MCF 10A (cell line): ENCODE measurements around the gene PRDX1. TPM values are rescaled to one million over a fixed set of nuclear protein-coding genes. Genes with fewer than 3 reads are reported as not detected.
A peak's percentile ranks its signal among the peaks of the same experiment; 100 is the strongest.

ENCODE experiments used
- BruUV-seq: library from RNA; stranded (reverse); fragments of 400-500 nt; replicated peaks from 2 replicates; lab custom pipeline; 2021; lab: Mats Ljungman, UMichigan
- CTCF ChIA-PET: fragments of 300-600 bp; sonication (Branson Sonifier 250); formaldehyde crosslinking; extraction: SDS; loops from one replicate; lab custom pipeline; 2021; ENCODE audit warnings: antibody characterized with exemption, inconsistent platforms; lab: Yijun Ruan, JAX
- POLR2A ChIA-PET: fragments of 300-600, 350-650 bp; sonication (Branson Sonifier 250); formaldehyde crosslinking; extraction: SDS; loops from one replicate; lab custom pipeline; 2020; ENCODE audit warnings: antibody characterized with exemption, inconsistent platforms; lab: Yijun Ruan, JAX
- DNase-seq: peaks from one replicate; pipeline ENCODE4 v3.0.0-alpha.2; 2018; ENCODE audit not compliant: unreplicated experiment
- H3K27ac Mint-ChIP-seq: one replicate; pipeline ENCODE4 v1.8.0; 2022; ENCODE audit warnings: mild to moderate bottlenecking, low read depth, mixed read lengths; ENCODE audit not compliant: unreplicated experiment
- H3K27me3 Mint-ChIP-seq: one replicate; pipeline ENCODE4 v1.8.0; 2022; ENCODE audit warnings: mixed read lengths; ENCODE audit not compliant: insufficient read depth, unreplicated experiment
- H3K36me3 Mint-ChIP-seq: one replicate; pipeline ENCODE4 v1.8.0; 2022; ENCODE audit warnings: mild to moderate bottlenecking, moderate library complexity, mixed read lengths; ENCODE audit not compliant: insufficient read depth, unreplicated experiment
- H3K4me1 Mint-ChIP-seq: one replicate; pipeline ENCODE4 v1.8.0; 2022; ENCODE audit warnings: mixed read lengths; ENCODE audit not compliant: insufficient read depth, unreplicated experiment
- H3K4me3 Mint-ChIP-seq: one replicate; pipeline ENCODE4 v1.8.0; 2022; ENCODE audit warnings: mild to moderate bottlenecking, moderate library complexity, mixed read lengths; ENCODE audit not compliant: unreplicated experiment
- H3K9me3 Mint-ChIP-seq: one replicate; pipeline ENCODE4 v1.8.0; 2022; ENCODE audit warnings: mixed read lengths; ENCODE audit not compliant: unreplicated experiment
- CTCF ChIP-seq: fragments of 200-600 bp; IDR thresholded peaks from one replicate; pipeline ENCODE4 v1.8.0; 2022; ENCODE audit warnings: antibody characterized with exemption, mild to moderate bottlenecking; ENCODE audit not compliant: unreplicated experiment
- intact Hi-C: fragments of 100-400 bp; cut with micrococcal nuclease; formaldehyde crosslinking; loops from 2 replicates; pipeline ENCODE4 v1.14.1; 2022
- total RNA-seq: library from RNA; stranded (reverse); gene quantifications from 2 replicates; pipeline ENCODE4 v1.2.3, GENCODE V29; 2022

The PRDX1 gene
- total RNA-seq, 1 experiment from 2014 or later, result 207 TPM

- intact Hi-C loops, result no loop called here
- ChIA-PET CTCF (interaction anchor here (0.8 to 4.7 kb wide), 3 partner anchors 18 to 39 kb away, joined by 3 to 30 read pairs (median 3); no protein-coding TSS in a partner anchor), POLR2A (interaction anchor here (0.5 to 11.7 kb wide), 21 partner anchors 7 to 1395 kb away, joined by 3 to 272 read pairs (median 6); partner anchors contain the start of genes CCDC163, GPBP1L1, HECTD3 and MMACHC)
- Mint-ChIP-seq H3K9me3 (no peaks in the 10 kb centered on the region), H3K4me3 (peak overlapping the region; percentile 97), H3K27ac (peak overlapping the region; percentile 94), H3K36me3 (peaks cover 11% of the 10 kb centered on the region), H3K27me3 (no peaks in the 10 kb centered on the region), H3K4me1 (peaks cover 12% of the 10 kb centered on the region)
- DNase-seq, result no peak
- no peak for TF ChIP-seq CTCF
- BruUV-seq, result no TSS peak
Observed at GRCh38 chr1:45551684-45552083, 30.0 kb upstream of the PRDX1 start.

- Mint-ChIP-seq H3K36me3 (peaks cover 11% of the 10 kb centered on the region), H3K4me1 (peaks cover 12% of the 10 kb centered on the region), H3K9me3 (no peaks in the 10 kb centered on the region), H3K27ac (peak within 1 kb of the TSS; percentile 94), H3K4me3 (peak within 1 kb of the TSS; percentile 97), H3K27me3 (no peaks in the 10 kb centered on the region)
- POLR2A ChIA-PET, result interaction anchor here (0.5 to 11.7 kb wide), 23 partner anchors 8 to 1394 kb away, joined by 3 to 272 read pairs (median 6); partner anchors contain the start of genes CCDC163, GPBP1L1, HECTD3 and MMACHC
- TSS peak; percentile 98 for BruUV-seq
- DNase-seq, result peak; percentile 94
- intact Hi-C loops, result loop anchor here (1.0 kb wide), 1 partner anchor 29 kb away; the partner anchor contains the start of gene PRDX1
- TF ChIP-seq CTCF, result no peak
- CTCF ChIA-PET, result interaction anchor here (0.8 to 4.7 kb wide), 2 partner anchors 19 to 29 kb away, joined by 3 to 30 read pairs; no protein-coding TSS in a partner anchor
Observed at GRCh38 chr1:45550401-45551351, 29.0 kb upstream of the PRDX1 start, which contains the start of gene AKR1A1. AKR1A1 (plus strand) TSS chr1:45550826; CDS start chr1:45561795, 10,969 bp downstream.

- CTCF ChIA-PET, result interaction anchor here (0.6 to 1.2 kb wide), 4 partner anchors 9 to 727 kb away, joined by 3 to 4 read pairs (median 3); no protein-coding TSS in a partner anchor
- intact Hi-C loops, result no loop called here
- Mint-ChIP-seq H3K27ac (no peak overlapping the region), H3K9me3 (no peaks in the 10 kb centered on the region), H3K27me3 (no peaks in the 10 kb centered on the region), H3K4me3 (no peak overlapping the region), H3K4me1 (no peaks in the 10 kb centered on the region), H3K36me3 (no peaks in the 10 kb centered on the region)
- no peak for DNase-seq
- no peak for TF ChIP-seq CTCF
- no TSS peak for BruUV-seq
- POLR2A ChIA-PET, result interaction anchor here (0.6 to 3.3 kb wide), 2 partner anchors 24 to 45 kb away, joined by 3 to 23 read pairs; partner anchors contain the start of gene PRDX1
Observed at GRCh38 chr1:45545553-45546310, 24.0 kb upstream of the PRDX1 start.
